CD4-positive, alpha-beta T cell treated with Interferon gamma for 1 hour (primary cell): ENCODE results near the gene MSANTD1.

ENCODE experiments used
- DNase-seq: peaks from one replicate; pipeline ENCODE4 v3.0.0-alpha.2; 2020

MSANTD1 gene

GRCh38 chr4:3250438-3250955, 1.5 kb downstream of the MSANTD1 start:
- DNase-seq, result no peak

DNA sequence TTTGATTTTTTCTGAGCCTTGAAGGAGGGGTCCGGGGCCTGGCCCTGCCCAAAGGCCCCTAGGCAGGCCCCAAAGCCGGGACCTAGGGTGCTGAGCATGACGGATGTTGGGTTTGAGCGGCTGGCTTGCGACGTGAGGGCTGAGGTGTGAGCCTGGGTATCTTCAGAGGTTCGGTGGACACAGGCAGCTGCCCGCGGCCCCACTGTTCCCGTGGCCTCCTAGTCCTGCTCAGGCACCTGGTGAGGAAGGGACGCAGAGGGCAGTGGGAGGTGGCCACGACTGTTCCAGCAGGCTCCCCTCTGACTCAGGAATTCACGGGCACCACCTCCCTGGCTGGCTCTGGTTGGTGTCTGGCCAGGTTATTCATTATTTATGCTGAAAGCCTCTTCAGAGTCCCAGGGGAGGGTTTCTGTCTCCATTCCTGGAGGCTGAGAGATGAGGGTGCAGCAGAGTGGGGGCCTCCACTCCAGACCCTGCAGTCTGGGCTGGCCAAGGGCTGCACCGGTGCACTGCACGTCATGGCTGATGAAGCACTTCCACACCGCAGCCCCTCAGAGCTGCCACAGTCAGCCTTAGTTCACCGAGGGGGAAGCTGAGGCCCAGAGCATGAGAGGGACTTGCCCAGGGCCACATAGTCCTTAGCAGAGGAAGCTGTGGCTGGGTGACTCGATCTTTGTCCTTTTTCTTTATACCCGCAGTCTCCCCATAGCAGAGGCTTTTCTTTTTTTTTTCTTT, 2.2 kb downstream of the MSANTD1 start:
- DNase-seq, result no peak

GRCh38 chr4:3251691-3252479, 2.9 kb downstream of the MSANTD1 start:
- DNase-seq, result no peak

DNA sequence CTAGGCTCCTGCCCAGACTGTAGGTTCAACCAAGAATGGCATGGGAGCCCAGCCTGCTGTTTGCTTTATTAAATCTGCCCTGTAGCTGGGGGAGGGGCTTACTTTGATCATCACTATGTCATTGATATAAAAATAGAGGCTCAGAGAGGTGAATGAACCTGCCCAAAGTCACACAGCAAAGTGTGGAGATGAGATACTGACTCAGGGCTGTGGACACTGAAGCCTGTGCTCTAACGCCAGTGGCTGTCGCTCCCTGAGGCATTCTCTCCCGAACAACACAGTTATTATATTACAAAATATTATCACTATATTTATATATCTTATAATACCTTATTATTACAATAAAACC, 3.5 kb downstream of the MSANTD1 start:
- DNase-seq, result no peak

DNA sequence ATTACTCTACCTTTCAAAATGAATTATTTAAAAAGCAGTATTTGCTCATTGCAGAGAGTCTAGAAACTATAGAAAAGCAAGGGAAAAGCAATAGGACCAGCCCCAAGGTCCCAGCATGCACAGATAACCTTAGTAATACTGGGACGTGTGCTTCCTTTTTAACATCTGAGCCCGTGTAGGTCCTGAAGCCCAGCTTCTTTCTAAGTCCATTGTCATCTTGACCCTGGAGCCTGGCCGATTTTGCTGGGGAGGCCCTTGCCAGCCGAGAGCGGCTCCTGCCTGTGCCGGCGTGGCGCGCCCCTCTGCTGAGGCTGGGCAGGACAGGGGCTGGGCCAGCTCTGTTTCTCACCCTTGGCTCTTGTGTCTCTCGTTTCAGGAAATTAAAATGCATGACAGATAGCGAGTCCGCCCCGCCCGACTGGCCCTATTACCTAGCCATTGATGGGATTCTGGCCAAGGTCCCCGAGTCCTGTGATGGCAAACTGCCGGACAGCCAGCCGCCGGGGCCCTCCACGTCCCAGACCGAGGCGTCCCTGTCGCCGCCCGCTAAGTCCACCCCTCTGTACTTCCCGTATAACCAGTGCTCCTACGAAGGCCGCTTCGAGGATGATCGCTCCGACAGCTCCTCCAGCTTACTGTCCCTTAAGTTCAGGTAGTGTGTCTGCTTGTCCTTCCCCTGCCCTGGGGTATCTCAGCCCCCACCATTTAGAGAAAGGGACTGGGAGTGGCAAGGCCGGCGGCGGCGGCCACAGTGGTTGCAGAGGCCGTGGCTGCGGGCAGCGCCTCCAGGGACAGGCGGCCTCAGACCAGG, 4.1 kb downstream of the MSANTD1 start:
- no peak for DNase-seq

GRCh38 chr4:3253808-3254207, 4.8 kb downstream of the MSANTD1 start:
- no peak for DNase-seq

DNA sequence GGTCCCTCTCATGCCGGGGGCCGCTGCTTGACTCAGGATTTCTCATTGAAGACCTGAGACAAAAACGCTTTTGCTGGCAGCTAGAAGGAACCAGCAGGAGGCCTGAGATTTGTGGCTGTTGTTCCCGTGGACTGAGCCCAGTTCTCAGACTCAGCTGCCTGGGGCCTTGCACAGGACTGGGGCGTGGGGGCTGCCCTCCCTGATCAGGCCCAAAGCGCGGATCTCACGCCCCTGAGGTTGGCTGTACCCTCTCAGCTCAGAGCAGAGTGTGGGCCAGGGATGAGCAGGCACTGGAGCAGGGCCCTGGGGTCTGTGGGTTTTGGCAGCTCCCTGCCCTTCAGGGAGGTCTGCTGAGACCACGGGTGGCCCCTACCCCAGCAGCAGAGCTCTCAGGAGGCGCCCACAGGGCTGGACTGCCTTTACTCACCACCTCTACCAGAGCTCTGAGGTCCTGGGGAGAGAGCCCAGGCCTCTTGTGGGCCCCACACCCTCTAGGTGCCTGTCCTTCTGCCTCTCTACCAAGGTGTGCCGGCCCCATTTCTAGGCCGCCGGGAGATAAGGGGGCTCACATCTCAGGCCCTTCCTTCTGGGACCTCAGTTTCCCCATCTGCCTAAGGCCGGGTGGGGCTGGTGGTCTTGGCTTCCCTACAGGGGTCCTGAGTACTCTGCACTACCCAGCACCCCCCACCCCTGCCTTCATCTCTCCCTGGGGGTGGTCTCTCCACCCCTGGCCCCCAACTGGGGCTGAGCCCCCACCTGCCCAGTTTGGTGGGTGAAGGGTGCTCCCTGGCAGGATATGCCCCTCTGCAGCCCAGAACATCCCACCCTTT, 5.6 kb downstream of the MSANTD1 start:
- DNase-seq, result no peak

GRCh38 chr4:3255611-3256186, 6.7 kb downstream of the MSANTD1 start:
- DNase-seq, result no peak

DNA sequence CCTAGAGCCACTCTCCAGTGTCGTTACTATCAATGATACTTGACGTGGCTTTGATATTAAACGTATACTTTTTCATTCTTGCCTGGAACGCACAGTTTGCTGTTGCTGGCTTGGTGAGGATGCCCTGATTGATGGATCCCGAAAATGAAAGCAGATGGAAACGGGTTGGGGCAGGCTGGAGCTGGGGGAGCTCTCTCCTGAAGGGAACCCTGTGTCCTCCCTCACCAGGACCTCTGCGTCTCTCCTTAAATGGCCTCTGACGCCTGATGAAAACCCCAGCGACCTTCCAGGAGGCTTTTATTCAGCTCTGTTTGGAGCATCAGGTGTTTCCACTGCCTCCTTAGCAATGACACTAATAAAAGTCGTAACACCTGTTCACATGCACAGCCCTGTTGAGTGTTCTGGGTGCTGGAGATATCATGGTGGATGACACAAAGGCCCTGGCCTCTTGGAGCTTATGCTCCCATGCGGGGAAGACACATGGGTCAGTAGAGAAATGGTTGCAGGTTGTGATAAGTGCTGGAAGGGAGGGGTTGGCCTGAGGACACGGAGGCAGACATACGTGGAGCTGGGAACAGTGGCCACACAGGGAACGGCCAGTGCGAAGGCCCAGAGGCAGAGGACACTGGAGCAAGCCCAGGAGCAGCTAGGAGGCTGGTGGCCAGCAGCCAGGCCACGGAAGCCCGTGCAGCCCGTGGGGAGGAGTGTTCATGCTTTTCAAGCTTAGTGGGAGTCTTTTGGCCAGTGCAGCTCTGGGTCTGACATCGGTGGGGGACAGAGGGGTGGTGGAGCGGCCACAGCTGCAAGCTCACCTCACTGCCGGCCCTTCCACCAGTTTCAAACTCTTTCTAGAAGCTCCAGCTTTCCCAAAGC, 7.5 kb downstream of the MSANTD1 start:
- DNase-seq, result no peak

DNA sequence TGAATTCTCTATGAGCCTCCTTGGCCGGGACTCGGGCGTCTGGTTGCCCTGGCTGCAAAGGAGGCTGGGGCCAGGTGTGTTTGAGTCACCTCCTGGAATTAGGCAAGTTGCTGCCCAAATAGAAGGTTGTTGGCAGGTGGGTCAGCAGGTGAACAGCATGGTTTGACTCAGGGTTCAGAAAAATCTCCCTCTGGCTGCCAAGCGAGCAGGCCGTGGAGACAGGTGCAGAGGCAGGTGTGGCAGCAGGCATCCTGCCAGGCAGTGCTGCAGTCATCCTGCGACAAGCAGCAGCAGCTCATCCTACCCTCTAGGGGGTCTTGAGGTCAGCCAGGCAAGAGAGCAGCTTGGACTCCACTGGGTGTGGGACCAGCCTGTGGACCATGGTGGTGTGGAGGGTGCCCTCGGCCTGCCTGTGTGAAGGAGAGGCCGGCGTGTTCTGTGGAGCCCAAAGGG, 8.2 kb downstream of the MSANTD1 start:
- DNase-seq, result no peak

DNA sequence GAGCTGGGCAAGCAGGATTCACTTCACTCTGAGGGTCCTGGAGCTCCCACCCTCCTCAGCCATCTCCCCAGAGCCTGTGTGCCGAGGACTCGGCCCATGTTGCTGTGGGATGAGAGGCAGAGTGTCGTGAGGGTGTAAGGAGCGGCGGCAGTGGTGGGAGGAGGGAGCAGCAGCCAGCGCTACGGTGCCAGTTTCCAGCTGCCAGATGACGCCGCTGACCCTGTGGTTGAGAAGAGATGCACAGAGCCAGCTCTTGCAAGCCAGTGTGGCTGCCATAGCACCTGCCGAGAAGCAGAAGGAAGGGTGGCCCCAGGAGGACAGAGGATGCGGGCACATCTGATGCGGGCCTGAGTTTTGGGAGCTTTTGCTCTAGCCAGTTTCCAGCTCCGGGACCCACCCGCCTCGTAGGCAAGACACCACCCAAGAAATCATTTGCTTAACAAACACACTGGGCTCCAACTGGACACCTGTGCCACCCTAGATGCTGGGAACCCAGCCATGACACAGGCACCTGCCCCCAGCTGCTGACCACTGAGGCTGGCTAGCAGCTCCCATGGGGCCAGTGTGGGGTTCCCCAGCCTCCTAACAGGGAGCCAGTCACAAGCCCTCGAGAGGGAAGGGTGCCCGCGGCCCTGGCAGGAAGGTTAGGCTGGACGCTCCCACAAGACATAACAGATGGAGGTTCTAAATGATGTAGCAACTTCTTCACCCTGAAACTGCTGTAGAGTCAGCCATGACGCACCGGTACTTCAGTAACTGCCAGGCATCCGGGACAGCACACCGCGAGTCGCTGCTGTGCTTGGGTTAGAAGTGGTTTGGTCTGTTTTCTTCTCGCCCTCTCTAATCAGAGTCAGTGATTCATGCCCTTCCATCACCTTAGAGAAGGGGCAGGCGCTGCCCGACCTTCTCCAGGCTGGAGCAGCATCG, 8.9 kb downstream of the MSANTD1 start:
- DNase-seq, result no peak

- DNase-seq, result no peak
Observed at GRCh38 chr4:3261411-3262207, 12.7 kb downstream of the MSANTD1 start.

DNA sequence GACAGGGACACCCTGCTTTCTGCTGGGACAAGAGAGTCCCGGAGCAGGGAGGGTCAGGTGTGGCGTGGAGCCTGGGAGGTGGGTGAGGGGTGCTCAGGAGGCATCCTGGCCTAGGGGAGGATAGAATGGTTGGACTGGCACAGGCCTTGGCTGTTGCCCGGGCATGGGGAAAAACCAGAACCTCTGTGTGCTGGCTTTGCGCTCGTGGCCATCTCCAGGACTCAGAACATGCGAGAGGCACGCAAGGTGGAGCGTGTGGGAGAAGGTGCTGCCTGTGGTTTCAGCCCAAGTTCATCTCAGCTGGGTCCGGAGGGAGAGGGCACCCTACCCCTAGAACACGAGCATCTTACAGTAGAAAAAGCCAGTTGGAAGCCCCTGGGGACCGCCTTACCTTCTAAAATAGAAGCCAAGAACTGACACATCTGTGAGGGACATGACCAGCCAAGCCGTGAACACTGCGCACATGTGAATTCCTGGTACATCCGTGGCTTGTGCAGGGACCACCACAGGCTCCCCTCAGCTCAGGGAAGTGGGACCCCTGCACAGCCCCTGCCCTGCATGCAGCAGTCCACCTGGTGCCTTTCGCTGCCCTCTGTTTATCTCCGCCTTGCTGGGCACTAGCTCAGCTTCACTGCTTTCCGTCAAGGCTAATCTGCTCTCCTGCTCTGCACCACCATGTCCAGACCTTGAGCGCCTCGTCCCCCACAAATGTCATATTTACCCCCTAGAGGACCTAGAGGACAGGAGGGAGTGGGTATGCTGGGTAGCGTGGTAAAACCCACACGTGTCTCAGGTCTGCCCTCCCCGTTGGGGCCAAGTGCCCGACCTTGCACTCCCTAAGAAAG, 13.5 kb downstream of the MSANTD1 start:
- no peak for DNase-seq

DNA sequence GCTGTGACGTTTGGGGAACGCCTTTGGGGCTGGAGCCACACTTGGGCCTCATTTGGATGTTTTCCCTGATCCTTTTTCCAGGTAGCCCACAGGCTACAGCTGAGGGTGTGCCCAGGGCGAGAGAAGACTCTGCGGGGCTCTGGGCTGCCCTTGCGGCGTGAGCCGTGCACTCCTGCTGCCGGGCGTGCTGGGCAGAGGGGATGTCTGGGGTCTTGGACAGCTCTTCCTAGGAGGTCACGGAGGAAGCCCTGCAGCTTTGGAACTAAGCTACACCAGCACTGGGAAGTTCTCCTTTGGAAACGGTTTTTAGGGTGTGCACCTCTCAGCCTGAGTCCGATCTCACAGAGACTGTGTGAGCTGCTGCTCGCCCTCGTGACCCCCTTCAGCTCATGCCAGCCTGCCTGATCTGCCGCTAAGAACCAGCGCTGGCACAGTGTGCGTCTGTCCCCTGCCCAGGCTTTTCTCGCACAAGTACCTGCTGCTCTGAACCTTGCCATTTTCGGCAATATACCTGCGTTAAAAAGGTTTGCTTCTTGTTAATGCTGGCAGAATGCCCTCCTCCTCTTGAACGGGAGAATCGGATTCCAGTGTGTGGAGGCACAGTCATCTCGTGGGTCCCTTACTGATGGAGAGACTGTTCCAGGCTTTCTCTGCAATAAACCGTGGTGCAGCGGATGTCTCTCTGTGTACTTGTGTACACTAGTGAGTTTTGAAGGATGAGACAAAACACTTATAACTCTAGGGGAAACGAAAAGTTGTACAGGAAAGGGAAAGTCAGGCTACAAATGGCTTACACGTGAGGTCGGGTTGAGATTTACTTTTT, 14.3 kb downstream of the MSANTD1 start:
- DNase-seq, result no peak

- DNase-seq, result no peak
Observed at GRCh38 chr4:3263876-3264193, 14.9 kb downstream of the MSANTD1 start.

GRCh38 chr4:3266076-3266475, 17.1 kb downstream of the MSANTD1 start:
- no peak for DNase-seq
